GM18907 (cell line): ENCODE data around the gene CAMK2N1.
"Not testable (repeated sequence)": the region's sequence is repeated elsewhere in the genome, so short reads cannot be mapped to it uniquely, and the experiment has no call there.

ENCODE experiments used
- ATAC-seq: cut with Tn5 transposase; IDR thresholded peaks from one replicate; pipeline ENCODE4 v1.9.1; 2021; ENCODE audit warnings: mild to moderate bottlenecking, moderate library complexity; ENCODE audit not compliant: unreplicated experiment

Gene CAMK2N1

GRCh38 chr1:20496725-20497383, 10.8 kb upstream of the CAMK2N1 start:
- ATAC-seq: not testable (repeated sequence)

GRCh38 chr1:20496241-20496661, 10.2 kb upstream of the CAMK2N1 start:
- no peak for ATAC-seq

- no peak for ATAC-seq
Measured at GRCh38 chr1:20495661-20496060, 9.7 kb upstream of the CAMK2N1 start.

GRCh38 chr1:20494609-20495311, 8.8 kb upstream of the CAMK2N1 start:
- ATAC-seq: no peak

- peak; percentile 50 for ATAC-seq
Measured at GRCh38 chr1:20493839-20494608, 8.0 kb upstream of the CAMK2N1 start.

- ATAC-seq: no peak
Measured at GRCh38 chr1:20493309-20493708, 7.3 kb upstream of the CAMK2N1 start.

- no peak for ATAC-seq
Measured at GRCh38 chr1:20492751-20493150, 6.7 kb upstream of the CAMK2N1 start.

GRCh38 chr1:20491866-20492265, 5.9 kb upstream of the CAMK2N1 start:
- no peak for ATAC-seq

- ATAC-seq: no peak
Measured at GRCh38 chr1:20491178-20491577, 5.2 kb upstream of the CAMK2N1 start.

GRCh38 chr1:20487236-20487590, 1.2 kb upstream of the CAMK2N1 start:
- no peak for ATAC-seq

GRCh38 chr1:20486457-20487235, 636 bp upstream of the CAMK2N1 start:
- ATAC-seq: no peak

GRCh38 chr1:20484519-20485462, 1.2 kb downstream of the CAMK2N1 start:
- ATAC-seq: no peak

- no peak for ATAC-seq
Measured at GRCh38 chr1:20483833-20484518, 2.0 kb downstream of the CAMK2N1 start.

- no peak for ATAC-seq
Measured at GRCh38 chr1:20483098-20483832, 2.7 kb downstream of the CAMK2N1 start.

GRCh38 chr1:20481643-20482498, 4.1 kb downstream of the CAMK2N1 start:
- no peak for ATAC-seq

- no peak for ATAC-seq
Measured at GRCh38 chr1:20480951-20481617, 4.9 kb downstream of the CAMK2N1 start.

- ATAC-seq: no peak
Measured at GRCh38 chr1:20480243-20480944, 5.6 kb downstream of the CAMK2N1 start.
